ENCODE data around the gene EPSTI1. TPM values are rescaled to one million over a fixed set of nuclear protein-coding genes. Genes with fewer than 3 reads are reported as not detected.

EPSTI1 gene
- total RNA-seq, 1 donor = 30.8 TPM

DNA sequence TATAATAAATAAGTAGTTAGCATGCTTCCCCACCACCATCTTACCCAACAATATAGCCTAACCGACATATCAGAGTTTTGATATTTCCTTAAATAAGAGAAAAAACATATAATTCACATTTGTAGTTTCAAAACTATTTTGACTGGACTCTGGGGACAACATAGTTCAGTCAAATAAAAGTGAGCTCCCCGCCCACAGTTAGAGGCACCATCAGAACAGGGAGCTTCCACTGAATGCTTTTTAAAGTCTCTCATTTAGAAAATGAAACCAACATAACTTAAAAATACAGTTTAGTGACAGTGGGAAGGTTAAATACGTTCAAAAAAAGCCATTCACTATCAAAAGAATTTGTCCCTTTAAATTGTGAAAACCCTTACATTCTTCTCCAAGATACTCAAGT lies 92.8 kb downstream of the EPSTI1 start:
- Histone ChIP-seq H3K27me3 (ENCODE audit: insufficient read depth, low read length) (no peaks in the 10 kb centered on the region), H3K36me3 (ENCODE audit: insufficient read depth, low read length) (no peaks in the 10 kb centered on the region), H3K27ac (ENCODE audit: low read depth, low read length) (no peak overlapping the region), H3K4me1 (ENCODE audit: insufficient read depth, low read length) (peaks cover 16% of the 10 kb centered on the region), H3K4me3 (ENCODE audit: insufficient read depth, low read length) (peak overlapping the region; percentile 54), H3K79me2 (ENCODE audit: insufficient read depth, low read length) (no peaks in the 10 kb centered on the region), H3K9me3 (ENCODE audit: low read depth, low read length) (no peaks in the 10 kb centered on the region), H3K4me2 (ENCODE audit: insufficient read depth, low read length) (peak overlapping the region; percentile 71), H2AFZ (ENCODE audit: low read length) (peak overlapping the region; percentile 81), H4K20me1 (ENCODE audit: insufficient read depth, low read length) (no peaks in the 10 kb centered on the region)
- DNase-seq (ENCODE audit: insufficient read length, low spot score, missing footprints) = no peak
- TF ChIP-seq, protein P1, sequence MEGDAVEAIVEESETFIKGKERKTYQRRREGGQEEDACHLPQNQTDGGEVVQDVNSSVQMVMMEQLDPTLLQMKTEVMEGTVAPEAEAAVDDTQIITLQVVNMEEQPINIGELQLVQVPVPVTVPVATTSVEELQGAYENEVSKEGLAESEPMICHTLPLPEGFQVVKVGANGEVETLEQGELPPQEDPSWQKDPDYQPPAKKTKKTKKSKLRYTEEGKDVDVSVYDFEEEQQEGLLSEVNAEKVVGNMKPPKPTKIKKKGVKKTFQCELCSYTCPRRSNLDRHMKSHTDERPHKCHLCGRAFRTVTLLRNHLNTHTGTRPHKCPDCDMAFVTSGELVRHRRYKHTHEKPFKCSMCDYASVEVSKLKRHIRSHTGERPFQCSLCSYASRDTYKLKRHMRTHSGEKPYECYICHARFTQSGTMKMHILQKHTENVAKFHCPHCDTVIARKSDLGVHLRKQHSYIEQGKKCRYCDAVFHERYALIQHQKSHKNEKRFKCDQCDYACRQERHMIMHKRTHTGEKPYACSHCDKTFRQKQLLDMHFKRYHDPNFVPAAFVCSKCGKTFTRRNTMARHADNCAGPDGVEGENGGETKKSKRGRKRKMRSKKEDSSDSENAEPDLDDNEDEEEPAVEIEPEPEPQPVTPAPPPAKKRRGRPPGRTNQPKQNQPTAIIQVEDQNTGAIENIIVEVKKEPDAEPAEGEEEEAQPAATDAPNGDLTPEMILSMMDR (IDR thresholded peaks at IDR 0.05; ENCODE audit: extremely low read depth, low read depth, low read length) = no peak

GRCh38 chr13:42895776-42896175 lies 96.3 kb downstream of the EPSTI1 start:
- Histone ChIP-seq H3K4me3 (ENCODE audit: insufficient read depth, low read length) (no peak overlapping the region), H3K9me3 (ENCODE audit: low read depth, low read length) (no peaks in the 10 kb centered on the region), H3K4me2 (ENCODE audit: insufficient read depth, low read length) (no peak overlapping the region), H3K36me3 (ENCODE audit: insufficient read depth, low read length) (no peaks in the 10 kb centered on the region), H3K79me2 (ENCODE audit: insufficient read depth, low read length) (no peaks in the 10 kb centered on the region), H3K27ac (ENCODE audit: low read depth, low read length) (no peak overlapping the region), H3K4me1 (ENCODE audit: insufficient read depth, low read length) (peaks cover 38% of the 10 kb centered on the region), H3K27me3 (ENCODE audit: insufficient read depth, low read length) (no peaks in the 10 kb centered on the region), H4K20me1 (ENCODE audit: insufficient read depth, low read length) (no peaks in the 10 kb centered on the region), H2AFZ (ENCODE audit: low read length) (no peak overlapping the region)
- TF ChIP-seq, protein P1 (IDR thresholded peaks at IDR 0.05; ENCODE audit: extremely low read depth, low read depth, low read length) = no peak
- DNase-seq (ENCODE audit: insufficient read length, low spot score, missing footprints) = no peak

GRCh38 chr13:42894765-42895243 lies 97.2 kb downstream of the EPSTI1 start:
- no peak overlapping the region for H3K4me2 ChIP-seq (ENCODE audit: insufficient read depth, low read length)
- no peaks in the 10 kb centered on the region for H4K20me1 ChIP-seq (ENCODE audit: insufficient read depth, low read length)
- TF ChIP-seq, protein P1 (IDR thresholded peaks at IDR 0.05; ENCODE audit: extremely low read depth, low read depth, low read length) = no peak
- H3K79me2 ChIP-seq (ENCODE audit: insufficient read depth, low read length) = no peaks in the 10 kb centered on the region
- H3K9me3 ChIP-seq (ENCODE audit: low read depth, low read length) = no peaks in the 10 kb centered on the region
- no peak for DNase-seq (ENCODE audit: insufficient read length, low spot score, missing footprints)
- H3K27me3 ChIP-seq (ENCODE audit: insufficient read depth, low read length) = no peaks in the 10 kb centered on the region
- H2AFZ ChIP-seq (ENCODE audit: low read length) = no peak overlapping the region
- H3K4me3 ChIP-seq (ENCODE audit: insufficient read depth, low read length) = no peak overlapping the region
- peaks cover 38% of the 10 kb centered on the region for H3K4me1 ChIP-seq (ENCODE audit: insufficient read depth, low read length)
- no peak overlapping the region for H3K27ac ChIP-seq (ENCODE audit: low read depth, low read length)
- no peaks in the 10 kb centered on the region for H3K36me3 ChIP-seq (ENCODE audit: insufficient read depth, low read length)

DNA sequence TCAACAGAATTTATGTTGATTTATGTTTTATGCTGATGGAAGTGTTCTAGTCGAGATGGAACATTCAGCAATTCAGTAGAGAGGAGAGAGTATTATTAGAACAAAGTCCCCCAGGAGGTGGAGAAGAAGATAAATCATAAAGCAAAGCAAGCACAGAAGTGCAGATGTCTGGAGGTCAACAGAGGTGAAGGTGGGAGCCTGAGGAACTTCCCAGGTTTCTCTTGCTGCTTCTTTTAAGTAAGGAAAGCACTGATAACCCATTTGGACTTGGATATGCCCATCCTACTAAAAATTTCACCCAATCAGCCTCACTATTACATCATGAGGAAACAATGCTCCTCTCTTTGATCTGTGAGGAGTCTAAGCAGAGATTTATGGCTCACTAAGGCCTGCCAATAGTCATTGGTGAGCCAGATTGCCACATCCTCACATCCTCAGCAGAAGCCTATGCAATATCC lies 98.8 kb downstream of the EPSTI1 start:
- Histone ChIP-seq H3K79me2 (ENCODE audit: insufficient read depth, low read length) (no peaks in the 10 kb centered on the region), H3K27me3 (ENCODE audit: insufficient read depth, low read length) (no peaks in the 10 kb centered on the region), H3K9me3 (ENCODE audit: low read depth, low read length) (no peaks in the 10 kb centered on the region), H3K4me2 (ENCODE audit: insufficient read depth, low read length) (peak overlapping the region; percentile 44), H2AFZ (ENCODE audit: low read length) (no peak overlapping the region), H3K36me3 (ENCODE audit: insufficient read depth, low read length) (no peaks in the 10 kb centered on the region), H4K20me1 (ENCODE audit: insufficient read depth, low read length) (no peaks in the 10 kb centered on the region), H3K4me3 (ENCODE audit: insufficient read depth, low read length) (no peak overlapping the region), H3K4me1 (ENCODE audit: insufficient read depth, low read length) (peaks cover 34% of the 10 kb centered on the region), H3K27ac (ENCODE audit: low read depth, low read length) (peak overlapping the region; percentile 75)
- TF ChIP-seq, protein P1 (IDR thresholded peaks at IDR 0.05; ENCODE audit: extremely low read depth, low read depth, low read length) = no peak
- DNase-seq (ENCODE audit: insufficient read length, low spot score, missing footprints) = peak; percentile 61
